ENCODE data around the gene IFFO2. TPM values are rescaled to one million over a fixed set of nuclear protein-coding genes. Genes with fewer than 3 reads are reported as not detected.

The IFFO2 gene
- total and polyA plus RNA-seq, 12 donors: 5.9 to 23.4 (median 15.8) TPM

- TF ChIP-seq, protein P1, sequence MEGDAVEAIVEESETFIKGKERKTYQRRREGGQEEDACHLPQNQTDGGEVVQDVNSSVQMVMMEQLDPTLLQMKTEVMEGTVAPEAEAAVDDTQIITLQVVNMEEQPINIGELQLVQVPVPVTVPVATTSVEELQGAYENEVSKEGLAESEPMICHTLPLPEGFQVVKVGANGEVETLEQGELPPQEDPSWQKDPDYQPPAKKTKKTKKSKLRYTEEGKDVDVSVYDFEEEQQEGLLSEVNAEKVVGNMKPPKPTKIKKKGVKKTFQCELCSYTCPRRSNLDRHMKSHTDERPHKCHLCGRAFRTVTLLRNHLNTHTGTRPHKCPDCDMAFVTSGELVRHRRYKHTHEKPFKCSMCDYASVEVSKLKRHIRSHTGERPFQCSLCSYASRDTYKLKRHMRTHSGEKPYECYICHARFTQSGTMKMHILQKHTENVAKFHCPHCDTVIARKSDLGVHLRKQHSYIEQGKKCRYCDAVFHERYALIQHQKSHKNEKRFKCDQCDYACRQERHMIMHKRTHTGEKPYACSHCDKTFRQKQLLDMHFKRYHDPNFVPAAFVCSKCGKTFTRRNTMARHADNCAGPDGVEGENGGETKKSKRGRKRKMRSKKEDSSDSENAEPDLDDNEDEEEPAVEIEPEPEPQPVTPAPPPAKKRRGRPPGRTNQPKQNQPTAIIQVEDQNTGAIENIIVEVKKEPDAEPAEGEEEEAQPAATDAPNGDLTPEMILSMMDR (IDR thresholded peaks at IDR 0.05): no peak
- TF ChIP-seq POLR2A (IDR thresholded peaks at IDR 0.05): no peak
- Histone ChIP-seq H3K4me3 (no peak overlapping the region), H3K4me1 (replicated peaks in 1 of 2) (peaks cover 0 to 23% of the 10 kb centered on the region in 2 donors), H3K9me3 (replicated peaks in 1 of 3) (no peaks in the 10 kb centered on the region), H3K27ac (peak overlapping the region in 1 of 5 donors; percentile 69), H3K27me3 (no peaks in the 10 kb centered on the region), H3K36me3 (replicated peaks in 1 of 2) (peaks cover 0 to 48% of the 10 kb centered on the region in 2 donors)
- intact Hi-C loops (cut with DNase I): loop anchor here (5.0 kb wide), 2 partner anchors 53 to 63 kb away; no protein-coding TSS in a partner anchor
- no peak for DNase-seq
- WGBS, 4 donors: 79 to 85% (median 83%) methylated on average over 16 to 17 of the region's 17 CpGs
These were observed 47.3 kb downstream of the IFFO2 start for GRCh38 chr1:18908911-18909771.

DNA sequence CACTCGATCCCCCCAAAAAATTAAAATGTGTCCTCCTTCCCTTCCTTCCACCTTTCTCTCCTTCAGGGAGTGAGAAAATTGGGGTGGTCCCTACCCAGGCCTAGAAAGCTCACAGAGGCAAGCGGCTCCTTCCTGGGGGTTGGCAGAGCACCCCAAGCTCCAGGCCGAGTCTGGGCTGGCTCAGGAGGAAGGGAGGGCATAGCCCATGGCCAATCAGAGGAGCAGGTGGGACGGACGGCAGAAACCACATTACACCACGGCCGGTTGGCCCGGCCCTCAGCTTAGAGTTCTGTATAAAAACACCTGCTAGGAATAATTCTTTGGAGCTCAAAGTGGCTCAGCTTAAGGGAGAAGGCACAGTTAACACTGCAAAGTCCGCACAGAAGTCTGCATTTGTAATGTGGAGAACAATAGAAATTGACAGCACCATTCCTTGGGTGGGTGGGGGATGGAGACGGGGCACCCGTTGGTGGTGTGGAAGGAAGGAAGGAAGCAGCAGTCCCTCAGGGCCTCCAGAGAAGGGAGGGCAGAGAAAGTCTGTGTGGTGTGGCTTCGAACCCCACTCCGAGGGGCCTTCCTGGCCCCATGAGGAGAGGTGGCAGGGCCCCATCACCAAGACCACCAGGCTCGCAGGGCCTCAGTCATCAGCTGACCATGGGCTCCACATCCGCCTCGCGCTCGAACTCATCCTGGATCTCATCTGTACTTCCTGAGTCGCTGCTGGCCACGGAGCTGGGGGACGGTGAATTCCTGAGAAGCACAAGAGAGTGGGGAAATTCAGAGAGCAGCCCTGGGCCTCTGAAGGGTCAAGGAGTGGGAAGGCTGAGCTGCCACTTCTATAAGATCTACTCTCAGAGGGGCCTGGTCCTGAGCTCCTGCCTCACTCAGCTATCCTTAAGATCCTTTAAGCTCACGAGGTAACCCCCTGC lies 48.3 kb downstream of the IFFO2 start:
- Histone ChIP-seq H3K27me3 (no peaks in the 10 kb centered on the region), H3K9me3 (replicated peaks in 1 of 3) (no peaks in the 10 kb centered on the region), H3K4me1 (replicated peaks in 1 of 2) (peaks cover 3 to 25% of the 10 kb centered on the region in 2 donors), H3K27ac (peak overlapping the region in 3 of 5 donors; percentile 14 to 84 (median 69)), H3K4me3 (no peak overlapping the region), H3K36me3 (replicated peaks in 1 of 2) (peaks cover 0 to 48% of the 10 kb centered on the region in 2 donors)
- intact Hi-C loops (cut with DNase I): loop anchor here (5.0 kb wide), 2 partner anchors 54 to 64 kb away; no protein-coding TSS in a partner anchor
- WGBS, 4 donors: 46 to 57% (median 53%) methylated on average over 16 to 22 of the region's 22 CpGs
- peak in 1 of 7 donors; percentile 78 for DNase-seq
- TF ChIP-seq, protein P1 (IDR thresholded peaks at IDR 0.05): no peak
- TF ChIP-seq POLR2A (IDR thresholded peaks at IDR 0.05): no peak

DNA sequence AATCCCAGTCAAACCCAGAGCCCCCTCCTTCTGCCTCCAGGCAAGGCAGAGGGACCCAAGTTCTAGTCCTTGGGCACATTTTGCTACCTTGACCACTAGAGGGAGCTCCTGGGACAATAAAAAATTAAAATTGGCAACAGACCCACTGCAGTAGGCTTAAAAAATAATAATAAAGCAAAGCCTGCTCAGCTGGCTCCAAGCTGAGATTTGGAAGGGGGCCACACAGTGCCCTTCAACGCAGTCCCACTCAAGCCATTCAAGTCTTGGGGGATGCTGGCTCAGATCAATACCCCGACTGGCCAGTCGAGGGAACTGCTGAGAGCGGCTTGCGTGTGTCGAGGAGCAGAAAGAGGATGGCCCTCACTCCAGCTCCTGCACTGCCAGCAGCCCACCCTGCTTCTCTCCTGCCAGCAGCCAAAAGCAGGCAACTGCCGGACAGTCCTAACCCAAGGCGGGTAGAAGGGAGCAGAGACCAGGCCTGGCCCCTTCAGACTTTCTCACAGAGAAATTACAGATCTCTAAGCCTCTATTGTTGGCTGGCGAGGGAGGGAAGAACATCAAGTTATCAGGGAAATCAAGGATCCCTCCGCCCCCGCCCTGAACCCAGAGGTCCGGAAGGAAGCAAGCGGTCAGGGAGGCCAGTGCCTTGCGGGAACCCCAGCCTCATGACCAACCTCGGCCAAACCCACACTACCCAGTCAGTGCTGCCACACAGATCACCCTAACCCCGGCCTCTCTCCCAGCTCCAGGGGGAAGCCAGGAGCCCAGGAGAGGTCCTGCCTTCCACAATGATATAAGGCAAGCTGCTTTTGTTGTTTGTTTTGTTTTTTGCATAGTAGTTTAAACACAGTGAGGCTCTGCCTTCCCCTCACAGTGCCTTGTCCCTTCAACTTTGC lies 49.2 kb downstream of the IFFO2 start:
- 22 to 39% (median 26%) methylated on average over 11 to 16 of the region's 16 CpGs for WGBS, 4 donors
- Histone ChIP-seq H3K4me3 (no peak overlapping the region), H3K27me3 (no peaks in the 10 kb centered on the region), H3K36me3 (replicated peaks in 1 of 2) (peaks cover 0 to 48% of the 10 kb centered on the region in 2 donors), H3K9me3 (replicated peaks in 1 of 3) (no peaks in the 10 kb centered on the region), H3K27ac (peak overlapping the region in 4 of 5 donors; percentile 2 to 84 (median 42)), H3K4me1 (replicated peaks in 1 of 2) (peaks cover 5 to 26% of the 10 kb centered on the region in 2 donors)
- no peak for TF ChIP-seq POLR2A (IDR thresholded peaks at IDR 0.05)
- TF ChIP-seq, protein P1 (IDR thresholded peaks at IDR 0.05): peak; percentile 75 to 97 (median 84)
- intact Hi-C loops (cut with DNase I): loop anchor here (5.0 kb wide), 2 partner anchors 55 to 65 kb away; no protein-coding TSS in a partner anchor
- peak; percentile 56 to 83 (median 66) for DNase-seq
